ENCODE measurements around the gene FBXW11. TPM values are rescaled to one million over a fixed set of nuclear protein-coding genes. Genes with fewer than 3 reads are reported as not detected.

Gene FBXW11
- total RNA-seq, 1 donor from 2014 or later: 61.4 TPM

DNA sequence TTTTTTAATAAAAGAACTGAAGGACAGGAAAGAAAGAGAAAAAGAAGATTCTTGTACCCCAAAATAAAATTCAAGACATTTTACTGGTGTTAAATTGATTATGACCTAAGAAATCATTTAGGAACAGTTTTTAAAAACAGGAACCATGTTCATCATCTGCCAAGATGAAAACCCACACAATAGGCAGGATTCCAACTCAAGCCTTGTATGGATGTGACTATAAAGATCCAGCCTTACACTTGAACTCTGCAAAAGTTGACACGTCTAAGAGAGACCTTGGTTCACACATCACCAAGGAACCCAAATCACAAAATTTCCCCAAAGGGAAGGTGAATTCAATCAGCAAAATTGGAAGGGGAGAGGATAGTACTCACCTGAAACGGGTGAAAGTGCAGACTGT is 138.2 kb downstream of the FBXW11 start:
- DNase-seq (ENCODE audit: low spot score): no peak

DNA sequence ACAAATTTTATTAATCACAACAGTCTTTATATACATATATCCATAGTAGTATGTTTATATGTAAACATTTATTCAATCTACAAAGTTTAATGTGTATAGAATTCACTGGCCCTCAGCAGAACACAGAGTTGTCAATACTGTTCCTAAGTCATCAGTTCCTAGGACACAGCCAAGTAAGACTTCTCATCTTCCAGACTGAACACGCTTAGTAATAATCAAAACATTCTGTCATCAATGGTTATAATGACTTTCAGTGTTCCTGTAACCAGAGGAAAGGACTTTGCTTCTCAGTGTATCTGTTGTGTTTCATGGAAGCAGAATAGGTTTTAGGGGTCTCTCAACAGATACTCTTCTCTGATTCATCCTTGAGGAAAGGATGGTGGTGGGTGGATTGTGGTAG is 138.7 kb downstream of the FBXW11 start:
- no peak for DNase-seq (ENCODE audit: low spot score)

DNA sequence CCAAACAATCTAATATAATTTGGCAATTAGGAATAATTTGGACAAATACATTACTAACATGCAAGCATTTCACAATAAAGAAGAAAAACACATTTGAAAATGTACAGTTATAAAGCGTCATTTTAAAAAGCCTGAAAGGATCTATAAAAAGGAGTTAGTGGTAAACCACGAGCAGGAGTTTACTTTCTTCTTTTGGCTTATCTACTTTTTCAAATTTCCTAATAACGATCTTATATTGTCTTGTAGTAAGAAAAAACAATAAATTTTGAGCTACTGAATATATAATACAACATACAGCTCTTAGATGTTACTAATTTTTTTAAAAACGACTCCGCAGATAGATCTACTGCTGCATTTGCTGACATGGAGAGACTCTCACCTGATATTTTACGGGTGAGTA is 141.0 kb downstream of the FBXW11 start:
- DNase-seq (ENCODE audit: low spot score): no peak

DNA sequence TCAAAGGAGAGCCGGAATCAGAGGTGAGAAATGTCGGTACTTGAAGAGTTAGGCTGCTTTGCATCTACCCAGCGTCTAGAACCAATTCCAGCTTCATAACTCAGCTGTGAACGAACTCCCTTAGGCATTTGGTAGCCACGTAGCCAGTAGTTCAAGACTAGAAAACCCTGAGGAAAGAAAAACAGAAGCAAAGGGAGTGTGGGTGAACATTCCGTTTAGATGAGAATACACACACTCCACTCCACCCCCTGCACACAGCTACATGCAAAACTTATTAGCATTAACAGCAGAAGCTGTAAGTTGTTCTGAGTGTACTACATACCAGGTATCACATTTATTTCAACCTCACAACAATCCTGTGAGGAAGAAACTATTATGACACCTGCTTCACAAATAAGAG is 142.5 kb downstream of the FBXW11 start:
- DNase-seq (ENCODE audit: low spot score): no peak

DNA sequence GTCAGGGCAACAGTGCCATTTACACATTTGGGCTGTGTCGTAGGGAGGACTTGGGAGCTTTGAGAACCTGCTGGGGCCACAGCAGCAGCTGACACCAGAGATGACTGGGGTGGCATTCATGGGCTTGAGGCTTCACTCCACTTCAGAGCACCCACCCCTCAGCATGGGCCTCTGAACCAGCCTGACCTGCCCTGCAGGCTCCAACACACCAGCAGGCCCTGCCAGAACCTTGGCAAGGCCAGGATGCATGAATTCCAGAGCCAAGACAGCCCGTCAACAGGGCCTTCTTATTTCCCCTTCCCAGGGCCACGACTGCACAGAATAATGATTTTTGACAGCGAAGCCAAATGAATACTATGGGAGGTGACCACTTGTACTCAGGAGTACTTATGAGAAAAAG is 143.8 kb downstream of the FBXW11 start:
- no peak for DNase-seq (ENCODE audit: low spot score)

DNA sequence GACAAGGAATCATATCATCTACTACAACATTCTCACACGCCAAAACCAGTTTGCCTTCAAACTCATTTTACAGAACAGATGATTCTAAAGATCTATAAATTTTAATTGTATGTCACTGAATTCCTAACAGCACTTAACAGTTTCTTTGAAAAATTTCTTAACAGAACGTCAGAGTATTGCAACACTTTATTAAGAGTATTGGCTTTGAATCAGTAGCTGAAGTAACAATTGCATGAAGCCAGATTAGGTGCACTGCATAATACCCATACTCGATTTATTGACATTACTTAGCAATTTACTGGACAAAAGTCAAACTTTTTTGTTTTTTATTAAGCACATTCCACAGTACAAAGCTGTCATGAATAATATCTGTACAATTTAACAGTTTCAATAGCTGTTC is 145.1 kb downstream of the FBXW11 start:
- no peak for DNase-seq (ENCODE audit: low spot score)

DNA sequence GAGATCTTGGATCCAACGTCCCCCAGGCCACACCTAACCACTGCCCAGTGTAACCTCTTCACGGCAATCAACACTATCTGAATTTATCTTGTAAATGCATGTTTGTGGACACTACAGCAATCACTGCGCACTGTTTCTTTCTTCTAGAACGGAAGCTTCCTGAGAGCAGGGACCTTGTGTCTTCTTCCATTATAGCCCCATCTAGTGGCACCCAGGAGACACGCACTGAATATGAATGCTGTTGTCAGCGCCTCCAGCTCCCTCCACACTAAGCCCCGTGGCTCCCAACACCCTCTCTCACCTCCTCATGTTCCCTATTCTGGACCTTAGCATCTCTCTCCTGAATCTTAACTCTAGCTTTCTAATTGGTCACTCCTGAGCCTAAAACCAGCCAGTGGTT is 148.1 kb downstream of the FBXW11 start:
- DNase-seq (ENCODE audit: low spot score): no peak

DNA sequence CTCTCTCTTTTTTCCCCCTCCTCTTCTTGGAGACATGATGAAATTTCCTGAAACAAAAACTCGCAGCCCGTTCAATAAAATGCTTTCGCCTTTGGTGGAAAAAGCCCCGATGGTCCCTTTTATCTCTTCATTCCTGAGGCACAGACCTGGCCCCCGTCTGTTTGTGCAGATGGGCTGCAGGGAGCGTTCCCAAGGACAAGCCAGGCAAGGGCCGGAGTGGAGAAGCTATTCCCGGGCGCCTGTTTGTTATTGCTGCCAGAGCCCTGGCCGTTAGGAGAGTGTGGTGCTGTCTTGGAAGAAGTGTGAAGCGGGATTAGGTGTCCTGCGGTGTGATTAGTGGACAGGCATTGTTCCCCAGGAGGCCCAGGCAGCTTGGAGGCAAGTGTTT is 149.0 kb downstream of the FBXW11 start:
- peak; percentile 39 for DNase-seq (ENCODE audit: low spot score)

DNA sequence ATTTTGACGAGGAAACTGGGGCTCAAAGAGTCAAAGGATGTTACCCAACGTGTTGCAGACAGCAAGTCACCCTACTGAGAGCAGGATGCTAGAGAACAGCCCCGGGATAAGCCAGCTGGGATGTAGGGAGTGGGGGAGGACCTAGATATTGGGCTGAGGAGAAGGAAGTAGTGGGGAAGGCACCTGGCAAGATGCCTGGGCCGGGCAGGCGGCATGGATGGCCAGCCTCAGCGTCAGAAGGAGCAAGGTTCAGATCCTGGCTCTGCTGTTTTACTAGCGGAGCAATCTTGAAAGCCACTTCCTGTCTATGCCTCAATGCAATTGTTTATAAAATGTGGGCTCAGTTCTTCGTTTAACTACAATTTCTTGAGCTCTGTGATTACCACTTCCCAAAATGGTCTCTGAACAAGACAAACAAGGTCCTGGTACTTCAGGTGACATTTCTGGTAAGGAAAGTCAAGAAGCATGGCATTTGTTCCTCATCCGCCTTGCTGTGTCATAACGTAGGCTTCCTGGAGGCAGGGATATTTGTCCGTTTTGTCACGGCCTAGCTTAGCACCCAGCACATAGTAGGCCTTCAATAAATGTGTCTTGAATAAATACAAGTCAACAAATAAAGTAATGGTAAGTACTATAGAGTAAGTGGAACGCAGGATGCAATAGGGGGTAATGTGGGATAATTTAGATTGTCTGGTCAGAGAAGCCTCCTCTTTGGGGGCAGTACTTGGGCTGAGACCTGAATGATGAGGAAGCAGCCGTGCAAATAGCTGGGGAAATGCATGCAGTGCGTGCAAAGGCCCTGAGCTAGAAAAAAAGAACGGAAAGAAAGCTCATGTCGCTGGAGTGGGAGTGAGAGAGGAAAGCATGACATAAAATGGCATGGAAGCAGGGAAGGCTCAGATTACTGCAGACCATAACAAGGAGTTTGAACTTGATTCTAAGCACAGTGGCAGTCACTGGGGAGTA is 150.4 kb downstream of the FBXW11 start:
- no peak for DNase-seq (ENCODE audit: low spot score)

DNA sequence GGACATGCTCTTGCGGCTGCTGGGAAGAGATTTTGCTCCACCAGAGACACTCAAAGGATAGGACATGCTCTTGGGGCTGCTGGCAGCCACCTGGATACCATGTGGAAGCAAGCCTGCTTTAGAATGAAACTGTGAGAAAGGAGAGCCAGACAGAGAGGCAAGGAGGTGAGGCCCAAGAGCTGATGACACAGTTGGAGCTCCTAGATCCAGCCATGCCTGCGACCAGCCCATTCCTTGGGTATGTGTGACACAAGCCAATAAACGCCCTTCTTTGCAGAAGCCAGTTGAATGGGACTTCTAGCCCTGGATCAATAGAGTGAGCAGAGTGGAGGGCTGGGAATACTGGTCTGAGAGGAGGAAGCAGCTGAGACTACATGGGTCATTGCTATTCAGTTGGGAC is 151.2 kb downstream of the FBXW11 start:
- DNase-seq (ENCODE audit: low spot score): no peak

DNA sequence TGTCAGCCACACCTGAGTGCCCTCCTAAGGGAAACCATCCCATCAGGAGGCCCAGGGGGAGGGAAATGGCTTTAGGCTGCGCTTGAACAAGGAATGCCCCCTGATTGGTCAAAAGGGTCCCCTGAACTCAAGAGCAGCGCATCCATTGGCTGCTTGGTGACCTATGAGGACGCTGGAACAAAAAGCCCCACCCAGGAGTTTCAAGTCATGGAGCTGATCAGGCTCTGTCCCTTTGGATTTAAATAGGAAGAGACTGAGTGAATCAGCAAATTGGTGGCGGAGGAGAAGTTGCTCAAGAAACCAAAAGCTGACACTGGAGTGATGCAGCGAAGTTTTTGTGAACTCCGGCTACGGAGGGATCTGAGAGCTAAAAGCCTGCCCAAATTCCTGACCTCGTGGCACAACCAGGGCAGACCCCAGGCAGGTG is 154.2 kb downstream of the FBXW11 start:
- DNase-seq (ENCODE audit: low spot score): no peak

DNA sequence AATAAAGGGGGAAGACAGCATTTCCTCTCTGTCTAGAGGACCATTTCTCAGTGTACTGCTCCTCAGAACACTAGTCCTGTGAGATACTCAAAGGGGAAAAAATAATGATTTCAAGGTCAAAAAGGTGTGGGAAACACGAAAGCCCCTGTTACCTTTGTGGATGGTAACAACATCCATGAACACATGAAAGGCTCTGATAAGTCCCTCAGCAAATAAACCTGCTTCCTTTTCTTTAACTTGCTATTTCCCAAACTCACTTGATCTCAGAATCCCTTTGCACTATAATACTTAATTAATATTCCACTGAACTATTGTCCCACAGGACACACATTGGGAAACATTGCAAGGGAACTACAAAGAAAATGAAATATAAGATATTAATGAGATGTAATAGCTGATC is 155.2 kb downstream of the FBXW11 start:
- no peak for DNase-seq (ENCODE audit: low spot score)

DNA sequence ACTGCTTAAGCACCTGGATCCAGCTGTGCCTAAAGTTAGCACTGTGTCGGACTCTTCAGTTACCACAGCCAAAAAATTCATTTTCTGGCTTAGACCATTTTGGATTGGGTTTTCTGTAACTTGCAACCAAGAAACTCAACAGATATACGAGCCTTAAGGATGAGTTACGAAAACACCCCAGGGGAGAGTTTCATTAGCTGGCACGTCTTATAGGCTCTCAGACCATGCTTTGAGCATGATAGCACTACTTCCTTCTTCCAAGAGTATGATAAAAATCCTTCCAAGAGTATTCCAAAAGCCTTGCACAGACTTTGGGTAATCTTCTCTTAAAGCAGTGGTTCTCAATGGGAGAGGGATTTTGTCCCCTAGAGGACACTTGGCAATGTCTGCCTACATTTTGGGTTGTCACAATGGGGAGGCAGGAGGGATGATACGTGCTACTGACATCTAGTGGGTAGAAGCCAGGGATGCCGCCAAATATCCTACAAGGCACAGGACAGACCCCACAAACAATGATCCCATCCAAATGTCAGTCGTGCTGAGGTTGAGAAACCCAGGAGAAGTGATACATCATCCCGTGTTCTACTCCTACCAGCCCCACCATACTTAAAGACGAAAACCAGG is 156.0 kb downstream of the FBXW11 start:
- DNase-seq (ENCODE audit: low spot score): peak; percentile 32

DNA sequence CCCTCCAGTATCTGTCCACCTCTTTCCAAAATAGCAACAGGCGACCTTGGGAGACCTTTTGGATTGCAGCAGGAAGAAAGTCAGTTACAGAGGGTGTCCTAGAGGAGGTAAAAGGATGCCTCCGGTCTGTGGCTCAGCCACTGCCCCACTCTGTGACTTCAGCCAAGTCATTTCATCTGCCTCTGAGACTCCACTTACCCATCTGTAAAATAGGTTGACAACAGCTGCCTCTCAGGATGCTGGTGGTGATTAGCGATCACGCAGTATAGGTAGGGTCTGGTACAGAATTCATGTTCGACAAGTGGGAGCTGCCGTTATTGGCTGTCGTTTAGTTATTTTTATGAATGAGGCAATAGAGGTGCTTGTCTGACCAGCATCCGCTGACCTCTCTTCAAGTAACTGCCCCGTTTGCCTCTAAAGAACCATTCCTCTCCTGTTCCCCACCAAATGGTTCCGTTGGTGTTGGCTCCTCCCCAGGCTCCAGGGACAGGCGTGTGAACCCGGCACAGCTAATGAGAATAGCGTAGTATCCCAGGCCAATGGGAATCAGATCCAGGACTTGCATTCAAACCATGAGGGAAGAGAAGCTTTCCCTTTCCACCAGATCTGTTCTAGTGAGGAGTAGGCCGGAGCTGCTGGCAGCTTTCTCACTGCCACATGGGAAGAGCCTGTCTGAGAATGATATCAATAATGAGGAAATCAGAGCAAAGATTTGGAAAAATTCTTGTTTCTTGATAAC is 156.7 kb downstream of the FBXW11 start:
- no peak for DNase-seq (ENCODE audit: low spot score)

DNA sequence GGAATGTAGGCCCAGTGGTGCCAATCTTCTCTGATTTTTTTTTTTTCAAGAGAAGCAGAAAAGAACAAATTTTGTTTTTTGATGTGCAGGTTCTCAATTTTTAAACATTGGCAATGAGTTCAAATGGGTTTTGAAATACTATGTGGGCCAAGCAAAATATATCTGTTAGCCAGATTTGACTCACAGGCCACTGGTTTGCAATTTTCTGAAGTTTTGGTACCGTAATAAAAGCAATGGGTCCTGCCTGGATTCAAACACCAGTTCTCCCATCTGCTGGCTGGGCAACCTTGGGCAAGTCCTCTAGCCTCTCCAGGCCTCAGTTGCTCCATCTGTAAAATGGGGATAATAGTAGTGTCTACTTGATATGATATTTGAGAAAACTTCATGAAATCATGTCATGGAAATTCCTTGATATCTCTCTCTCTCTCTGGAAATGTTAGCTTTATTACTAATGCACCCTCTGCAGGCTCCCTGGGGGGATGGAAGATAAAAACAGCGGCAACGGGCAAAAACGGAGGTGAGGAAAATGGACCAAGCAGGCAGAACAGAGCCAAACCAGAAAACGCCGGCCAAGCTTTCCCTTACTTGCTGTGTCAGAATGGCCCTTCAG is 157.4 kb downstream of the FBXW11 start:
- no peak for DNase-seq (ENCODE audit: low spot score)

DNA sequence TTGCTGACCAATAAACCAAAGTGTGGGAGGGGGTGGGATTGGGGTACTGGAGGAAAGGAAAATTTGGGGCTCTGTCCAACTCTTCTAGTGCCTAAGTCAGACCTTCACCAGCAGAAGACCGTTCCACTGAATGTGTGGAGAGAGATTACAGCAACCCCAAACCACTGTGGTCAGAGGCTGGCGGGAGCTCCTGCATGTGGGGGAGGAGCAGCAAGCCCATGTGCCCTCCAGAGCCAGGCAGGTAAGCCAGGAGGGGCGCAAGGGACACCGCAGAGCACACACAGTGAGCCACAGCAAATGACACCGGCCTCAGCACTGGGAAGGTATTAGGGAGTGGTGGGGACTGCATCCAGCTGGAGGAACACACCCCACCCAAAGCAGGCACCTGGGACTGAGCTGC is 158.0 kb downstream of the FBXW11 start:
- DNase-seq (ENCODE audit: low spot score): no peak

DNA sequence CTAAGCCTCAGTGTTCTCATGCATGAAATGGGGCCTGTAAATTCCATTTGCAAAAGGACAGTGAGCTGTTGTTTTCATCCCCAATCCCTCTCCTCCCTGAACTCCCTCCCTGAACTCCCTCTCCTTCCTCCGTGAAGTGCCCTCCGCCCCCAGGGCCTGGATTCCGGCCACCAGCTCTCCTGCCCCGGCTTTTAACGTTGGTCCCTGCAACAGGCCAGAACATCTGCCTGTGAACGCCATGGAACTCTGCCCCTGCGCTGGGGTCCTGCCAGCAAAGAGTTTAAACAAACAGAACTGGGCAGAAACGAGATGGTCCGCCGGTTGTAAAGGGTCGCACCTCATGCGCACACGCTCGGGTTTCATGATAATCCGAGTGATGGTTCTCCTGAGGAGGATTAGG is 158.4 kb downstream of the FBXW11 start:
- DNase-seq (ENCODE audit: low spot score): no peak

DNA sequence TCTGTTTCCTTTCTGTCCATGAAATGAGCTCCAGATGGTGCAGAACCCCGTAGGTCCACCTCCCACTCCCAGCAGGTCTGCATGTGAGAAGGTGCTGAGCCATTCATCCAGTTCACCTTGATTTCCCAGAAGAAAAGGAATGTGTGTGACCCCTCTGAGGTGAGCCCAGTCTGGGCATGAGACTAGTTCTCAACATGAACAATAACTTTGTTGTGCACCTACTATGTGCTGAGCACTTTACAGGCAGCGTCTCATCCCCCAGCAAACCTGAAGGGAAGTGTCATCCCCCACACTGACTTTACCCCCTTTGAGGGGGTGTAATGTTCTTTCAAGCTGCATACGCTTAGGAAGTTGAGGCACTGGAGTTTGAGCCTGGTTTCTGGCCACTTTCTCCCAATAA is 159.4 kb downstream of the FBXW11 start:
- DNase-seq (ENCODE audit: low spot score): no peak

DNA sequence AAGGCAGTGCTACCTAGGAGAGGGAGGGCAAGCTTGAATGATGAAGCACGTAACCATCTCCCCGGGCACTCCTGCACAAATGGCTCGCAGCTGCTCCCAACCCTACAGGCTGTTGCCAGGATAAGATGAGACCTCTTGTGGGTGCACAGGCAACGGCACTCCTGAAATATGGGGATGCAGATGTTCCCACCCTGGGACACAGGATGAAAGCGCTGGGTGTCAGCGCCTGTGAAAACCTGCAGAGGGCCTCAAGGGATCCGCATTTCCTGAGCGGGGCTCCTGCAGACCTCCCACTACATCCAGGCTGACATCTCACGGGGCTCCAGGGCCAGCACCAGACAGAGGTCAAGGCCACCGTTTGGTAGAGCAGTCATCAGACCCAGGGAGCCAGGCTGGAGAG is 160.1 kb downstream of the FBXW11 start:
- no peak for DNase-seq (ENCODE audit: low spot score)

DNA sequence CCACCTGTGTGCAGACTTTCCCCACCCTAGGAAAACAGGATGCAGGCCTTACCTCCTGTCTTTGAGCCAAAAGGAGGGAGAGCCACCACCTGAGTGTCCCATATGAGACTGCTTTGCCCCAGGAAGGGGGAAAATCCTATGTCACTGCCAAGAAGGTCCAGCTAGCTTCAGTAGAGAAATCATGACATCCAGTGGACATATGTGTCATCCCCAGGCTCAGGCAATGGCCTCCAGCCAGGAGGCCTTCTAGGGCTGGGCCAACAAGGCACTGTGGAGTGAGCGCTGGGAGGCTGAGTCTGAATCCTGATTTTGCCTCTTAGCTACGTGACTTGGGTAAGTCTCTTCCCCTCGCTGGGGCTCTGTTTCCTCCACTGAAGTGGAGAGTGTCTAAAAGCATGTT is 160.6 kb downstream of the FBXW11 start:
- peak; percentile 47 for DNase-seq (ENCODE audit: low spot score)

DNA sequence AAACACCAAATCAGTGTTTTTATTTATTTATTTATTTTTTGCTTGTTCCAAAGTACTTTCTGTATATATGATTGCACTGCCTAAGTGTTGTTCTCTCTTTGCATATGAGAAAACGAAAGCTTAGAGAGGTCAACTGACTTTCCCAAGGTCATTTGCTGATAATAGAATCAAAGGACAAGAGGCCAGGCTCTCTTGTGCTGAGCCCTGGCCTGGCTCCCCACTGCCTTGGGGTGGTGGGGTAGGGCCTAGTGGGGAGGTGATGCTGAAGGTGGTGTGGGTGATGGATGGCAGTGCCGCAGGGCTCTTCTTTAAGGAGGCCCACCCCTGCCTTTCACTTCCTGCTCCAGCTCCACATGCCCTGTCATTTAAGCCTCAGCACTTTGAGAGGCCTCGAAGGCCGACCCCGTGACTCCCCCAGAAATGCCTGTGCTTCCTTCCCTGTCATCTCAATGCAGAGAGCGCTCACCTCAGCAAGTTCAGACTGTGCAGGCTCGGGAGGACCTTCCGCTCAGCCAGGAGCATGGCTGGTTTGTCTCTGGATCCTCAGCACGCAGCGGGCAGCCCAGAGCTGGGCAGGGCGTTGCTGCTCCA is 161.3 kb downstream of the FBXW11 start:
- peak; percentile 26 for DNase-seq (ENCODE audit: low spot score)

Measured in umbilical cord (tissue), 2 donors.